IPS DF 6.9 (cell line): ENCODE data around the gene CYP26A1.
"Not testable (repeated sequence)": the region's sequence is repeated elsewhere in the genome, so short reads cannot be mapped to it uniquely, and the experiment has no call there.

ENCODE experiments used
- DNase-seq: peaks from one replicate; pipeline ENCODE4 v3.0.0-alpha.2; 2013; ENCODE audit warnings: low read depth, low spot score
- H3K27ac ChIP-seq: one replicate; pipeline ENCODE4 v1.5.1; 2013; ENCODE audit warnings: low read length, control low read depth
- H3K27me3 ChIP-seq: 2 replicates; pipeline ENCODE4 v1.6.1; 2013; ENCODE audit warnings: mild to moderate bottlenecking, low read length; ENCODE audit not compliant: control insufficient read depth, insufficient read depth
- H3K36me3 ChIP-seq: 2 replicates; pipeline ENCODE4 v1.6.1; 2013; ENCODE audit warnings: low read length; ENCODE audit not compliant: control insufficient read depth, insufficient read depth
- H3K4me1 ChIP-seq: 2 replicates; pipeline ENCODE4 v1.6.1; 2013; ENCODE audit warnings: low read length; ENCODE audit not compliant: control insufficient read depth, insufficient read depth
- H3K4me3 ChIP-seq: 2 replicates; pipeline ENCODE4 v1.5.1; 2013; ENCODE audit warnings: mild to moderate bottlenecking, low read length
- H3K9me3 ChIP-seq: 2 replicates; pipeline ENCODE4 v1.6.1; 2013; ENCODE audit warnings: low read length, inconsistent platforms; ENCODE audit not compliant: control insufficient read depth, insufficient read depth
- WGBS: extraction: QIAGEN DNeasy Blood & Tissue Kit; methylation state at CpG from one replicate; pipeline ENCODE4 v1.1.7; 2013; ENCODE audit warnings: mixed read lengths, missing lambda C conversion rate; ENCODE audit not compliant: insufficient read length, insufficient coverage; 5-methylcytosine and 5-hydroxymethylcytosine counted together

The CYP26A1 gene

GRCh38 chr10:93096901-93097300 is 23.2 kb downstream of the CYP26A1 start:
- WGBS, result no CpG with 5 or more reads among the region's 5 CpGs
- Histone ChIP-seq H3K4me1 (no peaks in the 10 kb centered on the region), H3K27me3 (no peaks in the 10 kb centered on the region), H3K27ac (no peak overlapping the region), H3K36me3 (no peaks in the 10 kb centered on the region), H3K4me3 (no peak overlapping the region), H3K9me3 (no peaks in the 10 kb centered on the region)
- no peak for DNase-seq

- no peak for DNase-seq
- no peaks in the 10 kb centered on the region for H3K9me3 ChIP-seq
- no peak overlapping the region for H3K4me3 ChIP-seq
- H3K4me1 ChIP-seq, result no peaks in the 10 kb centered on the region
- whole genome bisulfite sequencing, result no CpG with 5 or more reads among the region's 9 CpGs
- no peaks in the 10 kb centered on the region for H3K36me3 ChIP-seq
- no peak overlapping the region for H3K27ac ChIP-seq
- no peaks in the 10 kb centered on the region for H3K27me3 ChIP-seq
These were observed 23.7 kb downstream of the CYP26A1 start for GRCh38 chr10:93097386-93097785.

- no CpG with 5 or more reads among the region's 3 CpGs for WGBS
These were observed 25.1 kb downstream of the CYP26A1 start for GRCh38 chr10:93098816-93099215.

GRCh38 chr10:93099670-93100069 is 26.0 kb downstream of the CYP26A1 start:
- no peaks in the 10 kb centered on the region for H3K36me3 ChIP-seq
- no peak overlapping the region for H3K4me3 ChIP-seq
- H3K4me1 ChIP-seq, result no peaks in the 10 kb centered on the region
- no CpG with 5 or more reads among the region's 7 CpGs for WGBS
- no peak for DNase-seq
- H3K27ac ChIP-seq, result no peak overlapping the region
- no peaks in the 10 kb centered on the region for H3K9me3 ChIP-seq
- H3K27me3 ChIP-seq, result no peaks in the 10 kb centered on the region

More at GRCh38 chr10:93098816-93099215, 25.1 kb downstream of the CYP26A1 start:
- Histone ChIP-seq H3K27me3 (no peaks in the 10 kb centered on the region), H3K27ac (no peak overlapping the region), H3K4me1 (no peaks in the 10 kb centered on the region), H3K9me3 (no peaks in the 10 kb centered on the region), H3K4me3 (no peak overlapping the region), H3K36me3 (no peaks in the 10 kb centered on the region)
- DNase-seq, result no peak

- not testable (repeated sequence) for H3K27ac ChIP-seq, DNase-seq, H3K36me3 ChIP-seq, H3K4me3 ChIP-seq, H3K4me1 ChIP-seq, H3K27me3 ChIP-seq, H3K9me3 ChIP-seq
- no CpG with 5 or more reads among the region's 3 CpGs for WGBS
These were observed 27.5 kb downstream of the CYP26A1 start for GRCh38 chr10:93101148-93101547.

- Histone ChIP-seq H3K9me3 (no peaks in the 10 kb centered on the region), H3K27me3 (no peaks in the 10 kb centered on the region), H3K27ac (no peak overlapping the region), H3K4me3 (no peak overlapping the region), H3K4me1 (no peaks in the 10 kb centered on the region), H3K36me3 (no peaks in the 10 kb centered on the region)
- DNase-seq, result no peak
- WGBS, result no CpG with 5 or more reads among the region's 1 CpG
These were observed 30.3 kb downstream of the CYP26A1 start for GRCh38 chr10:93103953-93104352.

- Histone ChIP-seq H3K27ac (no peak overlapping the region), H3K27me3 (no peaks in the 10 kb centered on the region), H3K4me1 (no peaks in the 10 kb centered on the region), H3K36me3 (no peaks in the 10 kb centered on the region), H3K9me3 (no peaks in the 10 kb centered on the region), H3K4me3 (no peak overlapping the region)
- no CpG with 5 or more reads among the region's 2 CpGs for WGBS
- DNase-seq, result no peak
These were observed 33.0 kb downstream of the CYP26A1 start for GRCh38 chr10:93106631-93107072.

GRCh38 chr10:93110472-93111146 is 36.9 kb downstream of the CYP26A1 start:
- no peak for DNase-seq
- no CpG with 5 or more reads among the region's 3 CpGs for WGBS
- no peaks in the 10 kb centered on the region for H3K27me3 ChIP-seq
- no peaks in the 10 kb centered on the region for H3K36me3 ChIP-seq
- H3K9me3 ChIP-seq, result no peaks in the 10 kb centered on the region
- no peaks in the 10 kb centered on the region for H3K4me1 ChIP-seq
- no peak overlapping the region for H3K27ac ChIP-seq
- H3K4me3 ChIP-seq, result no peak overlapping the region

GRCh38 chr10:93113042-93113441 is 39.3 kb downstream of the CYP26A1 start:
- H3K9me3 ChIP-seq, result no peaks in the 10 kb centered on the region; the same call in 1 of the 2 replicates
- H3K27me3 ChIP-seq, result no peaks in the 10 kb centered on the region
- H3K27ac ChIP-seq, result no peak overlapping the region
- no peaks in the 10 kb centered on the region for H3K4me1 ChIP-seq
- H3K4me3 ChIP-seq, result no peak overlapping the region
- no peaks in the 10 kb centered on the region for H3K36me3 ChIP-seq
- no CpG with 5 or more reads among the region's 2 CpGs for WGBS
- no peak for DNase-seq

- H3K9me3 ChIP-seq, result no peaks in the 10 kb centered on the region; the same call in 1 of the 2 replicates
- peak; percentile 85 for DNase-seq
- no peaks in the 10 kb centered on the region for H3K36me3 ChIP-seq
- no peak overlapping the region for H3K4me3 ChIP-seq
- no CpG with 5 or more reads among the region's 4 CpGs for WGBS
- no peaks in the 10 kb centered on the region for H3K27me3 ChIP-seq
- H3K4me1 ChIP-seq, result no peaks in the 10 kb centered on the region
- H3K27ac ChIP-seq, result no peak overlapping the region
These were observed 42.1 kb downstream of the CYP26A1 start for GRCh38 chr10:93115661-93116383.
